NB4 (cell line): ENCODE results near the gene MAT2A.

ENCODE experiments used
- MYC ChIP-seq: IDR thresholded peaks from 2 replicates; pipeline ENCODE4 v1.6.1; 2011; ENCODE audit warnings: low read depth, low read length
- POLR2A ChIP-seq: IDR thresholded peaks from 2 replicates; pipeline ENCODE4 v1.6.1; 2011; ENCODE audit warnings: mild to moderate bottlenecking; ENCODE audit not compliant: insufficient read length; ENCODE audit errors: extremely low read depth
- TF ChIP-seq, protein P1 (sequence below): IDR thresholded peaks from one replicate; pipeline ENCODE4 v1.5.1; 2012; ENCODE audit warnings: low read depth, low read length
- TF ChIP-seq, protein P2 (sequence below): IDR thresholded peaks from 2 replicates; pipeline ENCODE4 v1.6.1; 2011; ENCODE audit warnings: low read depth, low read length

DNA sequence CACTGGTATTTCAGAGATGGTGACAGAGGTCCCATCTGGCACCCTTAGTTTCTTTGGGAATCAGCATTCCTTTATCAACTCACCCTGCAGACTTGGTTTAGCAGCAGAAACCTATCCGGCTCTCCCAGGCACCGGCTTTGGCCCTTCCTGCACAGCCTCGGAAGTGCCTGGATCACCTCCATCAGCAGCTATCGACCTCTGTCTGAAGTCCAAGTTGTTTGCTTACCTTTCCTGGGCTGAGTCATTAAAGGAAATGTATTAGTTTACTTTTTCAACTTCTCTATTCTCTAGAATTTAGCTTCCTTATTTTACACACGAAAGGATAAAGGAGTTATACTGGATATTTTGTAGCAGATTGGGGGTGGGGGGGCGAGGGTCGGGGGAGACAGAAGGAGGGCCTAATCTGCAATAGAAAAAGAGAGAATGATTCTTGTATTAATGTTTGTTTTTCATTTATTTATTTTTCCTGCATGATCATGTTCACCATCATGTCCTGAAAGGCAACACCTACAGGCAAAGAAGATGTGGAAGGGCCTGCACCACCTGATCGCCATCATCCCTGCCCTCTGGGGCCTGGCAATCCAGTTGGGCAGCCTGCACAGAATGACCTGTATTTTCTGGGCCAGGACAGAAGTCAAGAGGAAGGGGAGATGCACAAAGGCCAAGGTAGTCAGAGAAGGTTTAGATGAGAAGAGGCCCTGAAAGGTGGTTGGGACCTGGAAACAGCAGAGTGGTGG lies 22.1 kb upstream of the MAT2A start:
- TF ChIP-seq, protein P1, sequence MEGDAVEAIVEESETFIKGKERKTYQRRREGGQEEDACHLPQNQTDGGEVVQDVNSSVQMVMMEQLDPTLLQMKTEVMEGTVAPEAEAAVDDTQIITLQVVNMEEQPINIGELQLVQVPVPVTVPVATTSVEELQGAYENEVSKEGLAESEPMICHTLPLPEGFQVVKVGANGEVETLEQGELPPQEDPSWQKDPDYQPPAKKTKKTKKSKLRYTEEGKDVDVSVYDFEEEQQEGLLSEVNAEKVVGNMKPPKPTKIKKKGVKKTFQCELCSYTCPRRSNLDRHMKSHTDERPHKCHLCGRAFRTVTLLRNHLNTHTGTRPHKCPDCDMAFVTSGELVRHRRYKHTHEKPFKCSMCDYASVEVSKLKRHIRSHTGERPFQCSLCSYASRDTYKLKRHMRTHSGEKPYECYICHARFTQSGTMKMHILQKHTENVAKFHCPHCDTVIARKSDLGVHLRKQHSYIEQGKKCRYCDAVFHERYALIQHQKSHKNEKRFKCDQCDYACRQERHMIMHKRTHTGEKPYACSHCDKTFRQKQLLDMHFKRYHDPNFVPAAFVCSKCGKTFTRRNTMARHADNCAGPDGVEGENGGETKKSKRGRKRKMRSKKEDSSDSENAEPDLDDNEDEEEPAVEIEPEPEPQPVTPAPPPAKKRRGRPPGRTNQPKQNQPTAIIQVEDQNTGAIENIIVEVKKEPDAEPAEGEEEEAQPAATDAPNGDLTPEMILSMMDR, result no peak
- no peak for TF ChIP-seq POLR2A
- no peak for TF ChIP-seq MYC
- TF ChIP-seq, protein P2, sequence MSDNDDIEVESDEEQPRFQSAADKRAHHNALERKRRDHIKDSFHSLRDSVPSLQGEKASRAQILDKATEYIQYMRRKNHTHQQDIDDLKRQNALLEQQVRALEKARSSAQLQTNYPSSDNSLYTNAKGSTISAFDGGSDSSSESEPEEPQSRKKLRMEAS, result no peak
